ENCODE data around the gene TESK1. TPM values are rescaled to one million over a fixed set of nuclear protein-coding genes. Genes with fewer than 3 reads are reported as not detected.
A peak's percentile ranks its signal among the peaks of the same experiment; 100 is the strongest.

The TESK1 gene
- total RNA-seq, 1 experiment from 2014 or later: 20.4 TPM

DNA sequence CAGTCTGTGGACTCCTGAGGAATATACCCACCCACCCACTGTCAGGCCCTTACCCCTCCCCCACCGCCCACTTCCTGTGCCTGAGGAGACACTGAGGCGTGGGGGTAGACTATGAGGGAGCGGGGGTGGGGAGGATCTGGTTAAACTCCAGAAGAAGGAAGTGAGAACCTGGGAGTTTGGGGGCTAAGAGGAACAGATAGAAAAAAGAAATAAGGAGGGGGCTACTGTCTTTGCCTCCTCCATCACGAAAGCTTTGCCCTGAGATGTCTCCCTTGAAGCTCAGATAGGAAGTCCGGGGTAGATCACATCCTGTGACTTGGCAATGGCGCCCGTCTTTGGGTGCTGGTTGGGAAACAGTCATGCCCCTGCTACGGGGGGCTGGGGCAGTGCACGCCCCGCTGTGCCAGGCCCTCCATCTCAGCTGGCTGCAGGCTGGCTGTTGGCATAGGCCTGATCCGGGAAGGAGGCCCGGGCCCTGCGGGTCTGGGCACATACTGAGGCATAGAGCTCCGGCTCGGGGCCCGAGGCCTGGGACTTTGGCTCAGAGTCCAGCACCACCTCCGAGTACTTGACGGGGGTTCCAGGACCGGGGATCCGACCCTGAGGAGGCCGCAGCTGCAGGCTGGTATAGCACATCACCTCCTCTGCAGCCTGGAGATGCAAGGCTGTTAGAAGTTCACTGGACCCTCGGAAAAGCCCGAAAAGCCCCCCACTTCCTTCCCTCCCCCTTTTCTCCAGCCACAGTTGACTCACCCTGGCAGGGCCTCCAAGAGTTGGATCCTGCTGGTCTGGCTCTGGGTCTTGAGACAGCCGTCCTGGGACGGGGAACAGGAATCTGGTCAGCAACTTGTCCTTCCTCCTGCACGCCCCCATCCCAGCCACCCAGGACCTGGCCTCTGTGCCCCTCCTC lies 44.6 kb downstream of the TESK1 start:
- POLR2A ChIA-PET: no interaction called here
- TF ChIP-seq, protein P1, sequence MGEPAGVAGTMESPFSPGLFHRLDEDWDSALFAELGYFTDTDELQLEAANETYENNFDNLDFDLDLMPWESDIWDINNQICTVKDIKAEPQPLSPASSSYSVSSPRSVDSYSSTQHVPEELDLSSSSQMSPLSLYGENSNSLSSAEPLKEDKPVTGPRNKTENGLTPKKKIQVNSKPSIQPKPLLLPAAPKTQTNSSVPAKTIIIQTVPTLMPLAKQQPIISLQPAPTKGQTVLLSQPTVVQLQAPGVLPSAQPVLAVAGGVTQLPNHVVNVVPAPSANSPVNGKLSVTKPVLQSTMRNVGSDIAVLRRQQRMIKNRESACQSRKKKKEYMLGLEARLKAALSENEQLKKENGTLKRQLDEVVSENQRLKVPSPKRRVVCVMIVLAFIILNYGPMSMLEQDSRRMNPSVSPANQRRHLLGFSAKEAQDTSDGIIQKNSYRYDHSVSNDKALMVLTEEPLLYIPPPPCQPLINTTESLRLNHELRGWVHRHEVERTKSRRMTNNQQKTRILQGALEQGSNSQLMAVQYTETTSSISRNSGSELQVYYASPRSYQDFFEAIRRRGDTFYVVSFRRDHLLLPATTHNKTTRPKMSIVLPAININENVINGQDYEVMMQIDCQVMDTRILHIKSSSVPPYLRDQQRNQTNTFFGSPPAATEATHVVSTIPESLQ (CRISPR knock-in tag; IDR thresholded peaks at IDR 0.05): no peak
- TF ChIP-seq, protein P2, sequence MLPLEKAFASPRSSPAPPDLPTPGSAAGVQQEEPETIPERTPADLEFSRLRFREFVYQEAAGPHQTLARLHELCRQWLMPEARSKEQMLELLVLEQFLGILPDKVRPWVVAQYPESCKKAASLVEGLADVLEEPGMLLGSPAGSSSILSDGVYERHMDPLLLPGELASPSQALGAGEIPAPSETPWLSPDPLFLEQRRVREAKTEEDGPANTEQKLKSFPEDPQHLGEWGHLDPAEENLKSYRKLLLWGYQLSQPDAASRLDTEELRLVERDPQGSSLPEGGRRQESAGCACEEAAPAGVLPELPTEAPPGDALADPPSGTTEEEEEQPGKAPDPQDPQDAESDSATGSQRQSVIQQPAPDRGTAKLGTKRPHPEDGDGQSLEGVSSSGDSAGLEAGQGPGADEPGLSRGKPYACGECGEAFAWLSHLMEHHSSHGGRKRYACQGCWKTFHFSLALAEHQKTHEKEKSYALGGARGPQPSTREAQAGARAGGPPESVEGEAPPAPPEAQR (CRISPR knock-in tag; IDR thresholded peaks at IDR 0.05): no peak
- TF ChIP-seq ELF4 (CRISPR knock-in tag; IDR thresholded peaks at IDR 0.05; ENCODE audit: low read depth) (no peak), ZNF232 (CRISPR knock-in tag; IDR thresholded peaks at IDR 0.05) (no peak), CREB1 (CRISPR knock-in tag; IDR thresholded peaks at IDR 0.05) (no peak), GTF2I (CRISPR knock-in tag; conservative IDR thresholded peaks at IDR 0.05) (no peak), SP1 (CRISPR knock-in tag; conservative IDR thresholded peaks at IDR 0.05) (no peak), RORB (CRISPR knock-in tag; IDR thresholded peaks at IDR 0.05) (no peak), ZNF416 (CRISPR knock-in tag; IDR thresholded peaks at IDR 0.05) (no peak)
- TF ChIP-seq, protein P3, sequence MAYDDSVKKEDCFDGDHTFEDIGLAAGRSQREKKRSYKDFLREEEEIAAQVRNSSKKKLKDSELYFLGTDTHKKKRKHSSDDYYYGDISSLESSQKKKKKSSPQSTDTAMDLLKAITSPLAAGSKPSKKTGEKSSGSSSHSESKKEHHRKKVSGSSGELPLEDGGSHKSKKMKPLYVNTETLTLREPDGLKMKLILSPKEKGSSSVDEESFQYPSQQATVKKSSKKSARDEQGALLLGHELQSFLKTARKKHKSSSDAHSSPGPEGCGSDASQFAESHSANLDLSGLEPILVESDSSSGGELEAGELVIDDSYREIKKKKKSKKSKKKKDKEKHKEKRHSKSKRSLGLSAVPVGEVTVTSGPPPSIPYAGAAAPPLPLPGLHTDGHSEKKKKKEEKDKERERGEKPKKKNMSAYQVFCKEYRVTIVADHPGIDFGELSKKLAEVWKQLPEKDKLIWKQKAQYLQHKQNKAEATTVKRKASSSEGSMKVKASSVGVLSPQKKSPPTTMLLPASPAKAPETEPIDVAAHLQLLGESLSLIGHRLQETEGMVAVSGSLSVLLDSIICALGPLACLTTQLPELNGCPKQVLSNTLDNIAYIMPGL (CRISPR knock-in tag; IDR thresholded peaks at IDR 0.05): no peak
- TF ChIP-seq, protein P4, sequence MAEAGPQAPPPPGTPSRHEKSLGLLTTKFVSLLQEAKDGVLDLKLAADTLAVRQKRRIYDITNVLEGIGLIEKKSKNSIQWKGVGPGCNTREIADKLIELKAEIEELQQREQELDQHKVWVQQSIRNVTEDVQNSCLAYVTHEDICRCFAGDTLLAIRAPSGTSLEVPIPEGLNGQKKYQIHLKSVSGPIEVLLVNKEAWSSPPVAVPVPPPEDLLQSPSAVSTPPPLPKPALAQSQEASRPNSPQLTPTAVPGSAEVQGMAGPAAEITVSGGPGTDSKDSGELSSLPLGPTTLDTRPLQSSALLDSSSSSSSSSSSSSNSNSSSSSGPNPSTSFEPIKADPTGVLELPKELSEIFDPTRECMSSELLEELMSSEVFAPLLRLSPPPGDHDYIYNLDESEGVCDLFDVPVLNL (CRISPR knock-in tag; IDR thresholded peaks at IDR 0.05; ENCODE audit: borderline replicate concordance, low read depth): no peak
- TF ChIP-seq, protein P5, sequence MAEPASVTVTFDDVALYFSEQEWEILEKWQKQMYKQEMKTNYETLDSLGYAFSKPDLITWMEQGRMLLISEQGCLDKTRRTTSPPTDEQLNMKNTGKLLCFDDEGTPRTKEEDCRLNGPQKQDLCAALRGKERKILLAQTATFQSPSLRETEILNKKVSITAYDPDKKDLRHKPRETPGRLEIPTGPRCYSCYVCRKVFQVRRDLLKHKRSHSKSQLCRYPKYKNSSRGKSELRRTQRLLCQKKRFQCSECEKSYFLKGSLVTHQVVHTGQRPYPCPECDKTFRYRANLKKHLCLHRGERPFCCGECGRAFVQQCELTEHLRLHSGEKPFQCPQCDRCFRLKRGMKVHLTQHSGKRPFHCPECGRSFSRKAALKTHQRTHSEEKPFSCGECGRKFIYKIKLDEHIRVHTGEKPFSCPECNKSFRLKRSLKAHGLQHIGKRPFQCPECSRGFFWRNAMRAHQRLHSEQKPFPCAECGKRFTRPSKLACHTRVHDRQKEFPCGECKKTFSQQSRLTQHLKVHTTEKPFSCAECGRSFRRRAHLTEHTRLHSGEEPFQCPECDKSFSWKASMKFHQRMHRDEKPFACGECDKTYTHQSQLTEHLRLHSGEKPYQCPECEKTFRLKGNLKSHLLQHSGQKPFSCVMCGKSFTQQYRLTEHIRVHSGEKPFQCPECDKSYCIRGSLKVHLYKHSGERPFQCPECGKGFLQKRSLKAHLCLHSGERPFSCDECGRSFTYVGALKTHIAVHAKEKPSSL (CRISPR knock-in tag; conservative IDR thresholded peaks at IDR 0.05): no peak
- Mint-ChIP-seq H3K27ac (no peak overlapping the region), H3K36me3 (no peaks in the 10 kb centered on the region), H3K27me3 (ENCODE audit: low read depth) (peaks cover 13% of the 10 kb centered on the region), H3K4me3 (no peak overlapping the region), H3K9me3 (no peaks in the 10 kb centered on the region), H3K4me1 (peaks cover 46% of the 10 kb centered on the region)
- no peak for ATAC-seq
- CTCF ChIA-PET: interaction anchor here (0.6 to 4.4 kb wide), 13 partner anchors 9 to 186 kb away, joined by 3 to 46 read pairs (median 5); partner anchors contain the start of genes CCDC107 and RMRP
- DNase-seq (ENCODE audit: low spot score): no peak

DNA sequence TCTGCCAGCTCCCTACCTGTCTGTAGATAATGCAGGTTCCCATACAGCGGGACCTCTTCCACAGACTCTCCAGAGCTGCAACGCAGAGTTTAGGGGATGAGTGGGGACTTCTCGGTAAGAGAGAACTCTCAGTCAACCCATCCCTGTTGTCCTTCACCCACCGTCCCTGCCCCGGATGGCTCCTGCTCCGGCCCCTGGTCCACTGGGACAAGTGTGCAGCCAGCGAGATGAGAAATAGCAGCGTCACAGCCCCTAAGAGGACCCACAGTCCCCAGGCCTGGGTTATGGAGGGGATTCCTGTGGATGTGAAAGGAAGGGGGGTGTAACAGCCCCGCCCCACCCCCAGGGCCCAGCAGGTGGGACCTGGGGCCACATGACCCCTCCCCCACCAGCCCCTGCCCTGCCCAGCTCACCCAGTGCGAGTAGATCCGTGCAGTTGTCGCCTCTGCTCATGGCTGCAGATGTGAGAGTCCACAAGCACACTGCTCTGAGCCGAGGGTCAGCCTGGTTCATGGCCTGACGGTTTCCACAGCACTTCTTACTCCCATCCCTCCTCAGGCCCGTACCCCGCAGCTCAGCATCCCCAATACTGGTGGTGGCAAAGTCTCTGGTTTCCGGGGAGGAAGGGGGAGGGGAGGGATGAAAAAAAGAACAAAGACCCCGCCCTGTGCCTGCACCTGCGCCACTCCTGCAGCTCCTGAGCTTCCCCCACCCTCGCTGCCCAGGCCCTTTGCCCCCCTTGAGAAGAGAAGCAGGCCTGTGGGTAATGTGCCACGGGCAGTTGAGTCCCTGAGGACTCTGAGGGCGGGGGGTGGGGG lies 45.5 kb downstream of the TESK1 start, which contains the start of gene SIT1:
Gene SIT1, minus strand, starts transcription at position 591 of the 818 bp plus-strand sequence. Its CDS starts 78 bp downstream, at position 513.
- no peak within 1 kb of the TSS for H3K27ac Mint-ChIP-seq
- POLR2A ChIA-PET: no interaction called here
- peaks cover 45% of the 10 kb centered on the region for H3K4me1 Mint-ChIP-seq
- peak; percentile 23 for DNase-seq (ENCODE audit: low spot score)
- H3K27me3 Mint-ChIP-seq (ENCODE audit: low read depth): peaks cover 13% of the 10 kb centered on the region
- H3K9me3 Mint-ChIP-seq: no peaks in the 10 kb centered on the region
- ATAC-seq: peak; percentile 7; the same call in 1 of the 2 replicates
- H3K36me3 Mint-ChIP-seq: no peaks in the 10 kb centered on the region
- CTCF ChIA-PET: interaction anchor here (0.8 to 2.6 kb wide), 8 partner anchors 8 to 185 kb away, joined by 3 to 10 read pairs (median 6); partner anchors contain the start of genes CCDC107 and RMRP
- peak within 1 kb of the TSS; percentile 33; the same call in 1 of the 2 replicates for H3K4me3 Mint-ChIP-seq
- TF ChIP-seq, protein P4 (CRISPR knock-in tag; IDR thresholded peaks at IDR 0.05; ENCODE audit: borderline replicate concordance, low read depth): no peak
- TF ChIP-seq, protein P6, sequence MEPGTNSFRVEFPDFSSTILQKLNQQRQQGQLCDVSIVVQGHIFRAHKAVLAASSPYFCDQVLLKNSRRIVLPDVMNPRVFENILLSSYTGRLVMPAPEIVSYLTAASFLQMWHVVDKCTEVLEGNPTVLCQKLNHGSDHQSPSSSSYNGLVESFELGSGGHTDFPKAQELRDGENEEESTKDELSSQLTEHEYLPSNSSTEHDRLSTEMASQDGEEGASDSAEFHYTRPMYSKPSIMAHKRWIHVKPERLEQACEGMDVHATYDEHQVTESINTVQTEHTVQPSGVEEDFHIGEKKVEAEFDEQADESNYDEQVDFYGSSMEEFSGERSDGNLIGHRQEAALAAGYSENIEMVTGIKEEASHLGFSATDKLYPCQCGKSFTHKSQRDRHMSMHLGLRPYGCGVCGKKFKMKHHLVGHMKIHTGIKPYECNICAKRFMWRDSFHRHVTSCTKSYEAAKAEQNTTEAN (CRISPR knock-in tag; IDR thresholded peaks at IDR 0.05): no peak
- TF ChIP-seq, protein P7, sequence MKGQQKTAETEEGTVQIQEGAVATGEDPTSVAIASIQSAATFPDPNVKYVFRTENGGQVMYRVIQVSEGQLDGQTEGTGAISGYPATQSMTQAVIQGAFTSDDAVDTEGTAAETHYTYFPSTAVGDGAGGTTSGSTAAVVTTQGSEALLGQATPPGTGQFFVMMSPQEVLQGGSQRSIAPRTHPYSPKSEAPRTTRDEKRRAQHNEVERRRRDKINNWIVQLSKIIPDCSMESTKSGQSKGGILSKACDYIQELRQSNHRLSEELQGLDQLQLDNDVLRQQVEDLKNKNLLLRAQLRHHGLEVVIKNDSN (CRISPR knock-in tag; IDR thresholded peaks at IDR 0.05): 0 out of 2 replicates have a peak, but pooled peaks have one; percentile 12
- TF ChIP-seq, protein P8, sequence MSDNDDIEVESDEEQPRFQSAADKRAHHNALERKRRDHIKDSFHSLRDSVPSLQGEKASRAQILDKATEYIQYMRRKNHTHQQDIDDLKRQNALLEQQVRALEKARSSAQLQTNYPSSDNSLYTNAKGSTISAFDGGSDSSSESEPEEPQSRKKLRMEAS (CRISPR knock-in tag; IDR thresholded peaks at IDR 0.05): peak; percentile 36; the same call in 1 of the 2 replicates
- TF ChIP-seq, protein P9, sequence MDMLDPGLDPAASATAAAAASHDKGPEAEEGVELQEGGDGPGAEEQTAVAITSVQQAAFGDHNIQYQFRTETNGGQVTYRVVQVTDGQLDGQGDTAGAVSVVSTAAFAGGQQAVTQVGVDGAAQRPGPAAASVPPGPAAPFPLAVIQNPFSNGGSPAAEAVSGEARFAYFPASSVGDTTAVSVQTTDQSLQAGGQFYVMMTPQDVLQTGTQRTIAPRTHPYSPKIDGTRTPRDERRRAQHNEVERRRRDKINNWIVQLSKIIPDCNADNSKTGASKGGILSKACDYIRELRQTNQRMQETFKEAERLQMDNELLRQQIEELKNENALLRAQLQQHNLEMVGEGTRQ (CRISPR knock-in tag; IDR thresholded peaks at IDR 0.05): 0 out of 2 replicates have a peak, but pooled peaks have one; percentile 31
